ENCODE results near the gene CRTC1.

GRCh38 chr19:18754501-18754900 is 71.0 kb downstream of the CRTC1 start:
- TF ChIP-seq EZH2 (IDR thresholded peaks at IDR 0.05; ENCODE audit: borderline replicate concordance, low read length) = no peak
- TF ChIP-seq CTCF (conservative IDR thresholded peaks at IDR 0.05 in 1 of 2, IDR thresholded peaks at IDR 0.05 in 1 of 2; ENCODE audit: extremely low read depth in 1 of 2, insufficient read depth in 1 of 2, low read depth in 1 of 2, low read length in 2 of 2) = no peak

All from mammary epithelial cell (primary cell).